GM12875 (cell line): ENCODE results near the gene MGAT4A.

Source experiments
- H3K4me3 ChIP-seq: one replicate; pipeline ENCODE4 v1.5.1; 2011; ENCODE audit warnings: low read depth, low read length, control low read depth
- CTCF ChIP-seq: IDR thresholded peaks from 2 replicates; pipeline ENCODE4 v1.5.1; 2011; ENCODE audit warnings: low read depth, mild to moderate bottlenecking, control low read depth, inconsistent platforms, low read length, moderate library complexity, borderline replicate concordance; ENCODE audit not compliant: insufficient read depth

Gene MGAT4A

GRCh38 chr2:98582523-98582922, 148.4 kb downstream of the MGAT4A start:
- no peak overlapping the region for H3K4me3 ChIP-seq
- TF ChIP-seq CTCF, result no peak

GRCh38 chr2:98580656-98581284, 150.2 kb downstream of the MGAT4A start:
- TF ChIP-seq CTCF, result 0 out of 2 replicates have a peak, but pooled peaks have one; percentile 19
- no peak overlapping the region for H3K4me3 ChIP-seq

DNA sequence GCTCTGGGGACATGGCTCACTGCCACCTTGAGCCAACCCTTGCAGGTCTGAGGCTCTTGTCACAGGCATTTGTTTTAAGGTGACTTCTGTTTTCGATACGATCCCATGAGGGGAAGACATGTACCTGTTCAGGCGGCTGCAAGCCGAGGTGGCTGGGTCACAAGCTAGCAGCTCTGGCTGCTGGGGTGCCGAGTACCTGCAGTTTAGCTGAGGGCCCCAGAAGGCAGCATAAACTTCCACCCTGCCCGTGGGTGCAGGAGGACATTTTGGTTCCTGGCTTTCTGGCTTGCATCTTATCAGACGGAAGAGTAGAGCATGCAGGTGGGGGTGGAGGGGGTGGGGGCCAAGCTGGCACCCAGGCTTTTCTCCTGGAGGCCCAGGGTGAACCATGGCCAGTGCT, 151.0 kb downstream of the MGAT4A start:
- TF ChIP-seq CTCF, result no peak
- H3K4me3 ChIP-seq, result no peak overlapping the region

- no peak overlapping the region for H3K4me3 ChIP-seq
- TF ChIP-seq CTCF, result no peak
Observed at GRCh38 chr2:98578231-98578630, 152.7 kb downstream of the MGAT4A start.

DNA sequence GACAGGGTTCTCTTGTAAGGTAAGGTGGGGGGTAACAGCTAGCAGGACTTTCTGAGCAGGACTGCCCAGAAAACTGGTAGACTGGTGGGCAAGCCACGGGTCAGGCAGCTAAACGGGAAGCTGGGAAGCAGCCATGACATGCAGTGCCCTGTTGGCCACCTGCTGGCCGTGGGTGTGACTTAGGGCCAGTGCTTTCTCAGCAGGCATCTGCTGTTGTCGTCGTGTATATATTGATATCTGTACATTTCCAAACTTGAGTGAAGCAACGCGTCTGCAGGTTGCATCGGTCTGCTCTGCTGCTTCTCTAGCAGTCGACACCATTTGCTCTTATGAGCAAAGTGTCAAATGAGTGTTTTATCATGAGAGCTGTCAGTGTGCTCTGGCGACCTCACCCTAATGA, 153.6 kb downstream of the MGAT4A start:
- H3K4me3 ChIP-seq, result no peak overlapping the region
- TF ChIP-seq CTCF, result no peak

DNA sequence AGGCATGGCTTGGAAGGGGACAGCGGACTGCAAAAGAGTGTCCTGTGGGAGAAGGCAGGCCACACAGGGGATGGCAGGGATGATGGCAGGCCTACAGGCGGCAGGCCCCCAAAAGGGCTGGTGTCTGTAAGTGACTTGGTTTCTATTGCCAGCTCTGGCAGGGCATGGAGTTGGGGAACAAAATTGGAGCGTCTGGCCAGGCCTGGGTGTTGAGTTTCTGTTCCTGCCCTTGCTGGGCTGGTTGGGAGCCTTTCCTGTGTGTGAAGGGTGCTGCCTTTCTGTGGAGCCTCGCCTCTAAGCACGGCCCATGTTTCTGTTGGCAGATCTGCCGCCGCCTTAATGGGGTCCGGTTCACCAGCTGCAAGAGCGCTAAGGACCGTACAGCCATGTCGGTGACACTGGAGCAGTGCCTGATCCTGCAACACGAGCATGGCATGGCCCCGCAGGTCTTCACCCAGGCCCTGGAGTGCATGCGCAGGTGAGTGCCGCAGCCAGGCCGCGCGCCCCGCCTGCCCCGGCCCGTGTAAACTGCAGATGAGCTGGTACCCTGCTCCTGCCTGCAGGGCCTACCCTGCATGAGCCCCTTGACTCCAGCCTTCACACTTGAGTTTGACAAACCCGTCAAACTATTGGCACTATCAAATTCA, 154.1 kb downstream of the MGAT4A start:
- H3K4me3 ChIP-seq, result no peak overlapping the region
- TF ChIP-seq CTCF, result no peak

DNA sequence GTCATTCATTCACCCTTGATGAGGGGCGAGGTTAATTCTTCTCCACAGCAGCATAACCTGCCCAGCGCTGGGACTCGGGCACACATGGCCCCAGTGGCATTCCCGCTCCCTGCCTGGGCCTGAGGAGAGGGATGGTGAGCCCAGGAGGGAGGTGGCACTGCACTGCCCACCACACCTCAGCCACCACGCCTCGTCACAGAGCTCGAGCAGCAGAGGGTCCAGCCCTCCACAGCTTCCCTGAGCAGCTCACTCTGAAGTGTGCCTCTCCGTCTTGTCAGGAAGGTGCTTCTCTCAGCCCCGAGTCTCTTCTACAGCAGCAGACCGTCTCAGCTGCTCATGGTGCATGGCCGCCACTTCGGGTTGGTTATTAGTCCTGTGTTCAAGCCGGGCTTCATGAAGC, 157.5 kb downstream of the MGAT4A start:
- H3K4me3 ChIP-seq, result no peak overlapping the region
- TF ChIP-seq CTCF, result no peak
